Measurements from ENCODE around the gene SEMA4F.

Gene SEMA4F

GRCh38 chr2:74730530-74730929 is 76.5 kb downstream of the SEMA4F start:
- TF ChIP-seq CTCF (IDR thresholded peaks at IDR 0.05; ENCODE audit: low read depth, low read length) = no peak
- H3K4me3 ChIP-seq (ENCODE audit: low read depth, low read length) = no peak overlapping the region
